SU-DHL-6 (cell line): ENCODE results near the gene ATCAY.

Experiments
- EZH2phosphoT487 ChIP-seq: fragments of 200-600 bp; sonication (generic), shearing (Covaris generic); conservative IDR thresholded peaks from 2 replicates; pipeline ENCODE4 v1.6.1; 2018; ENCODE audit warnings: mild to moderate bottlenecking, antibody characterized with exemption, low read length, moderate library complexity, mixed read lengths
- TF ChIP-seq, protein P1 (sequence below): fragments of 200-600 bp; sonication (generic); IDR thresholded peaks from one replicate; pipeline ENCODE4 v1.5.1; 2017; ENCODE audit warnings: antibody characterized with exemption, mild to moderate bottlenecking, low read length, moderate library complexity; ENCODE audit not compliant: insufficient read depth, poor library complexity, severe bottlenecking

GRCh38 chr19:3949294-3949693 lies 68.8 kb downstream of the ATCAY start:
- TF ChIP-seq, protein P1, sequence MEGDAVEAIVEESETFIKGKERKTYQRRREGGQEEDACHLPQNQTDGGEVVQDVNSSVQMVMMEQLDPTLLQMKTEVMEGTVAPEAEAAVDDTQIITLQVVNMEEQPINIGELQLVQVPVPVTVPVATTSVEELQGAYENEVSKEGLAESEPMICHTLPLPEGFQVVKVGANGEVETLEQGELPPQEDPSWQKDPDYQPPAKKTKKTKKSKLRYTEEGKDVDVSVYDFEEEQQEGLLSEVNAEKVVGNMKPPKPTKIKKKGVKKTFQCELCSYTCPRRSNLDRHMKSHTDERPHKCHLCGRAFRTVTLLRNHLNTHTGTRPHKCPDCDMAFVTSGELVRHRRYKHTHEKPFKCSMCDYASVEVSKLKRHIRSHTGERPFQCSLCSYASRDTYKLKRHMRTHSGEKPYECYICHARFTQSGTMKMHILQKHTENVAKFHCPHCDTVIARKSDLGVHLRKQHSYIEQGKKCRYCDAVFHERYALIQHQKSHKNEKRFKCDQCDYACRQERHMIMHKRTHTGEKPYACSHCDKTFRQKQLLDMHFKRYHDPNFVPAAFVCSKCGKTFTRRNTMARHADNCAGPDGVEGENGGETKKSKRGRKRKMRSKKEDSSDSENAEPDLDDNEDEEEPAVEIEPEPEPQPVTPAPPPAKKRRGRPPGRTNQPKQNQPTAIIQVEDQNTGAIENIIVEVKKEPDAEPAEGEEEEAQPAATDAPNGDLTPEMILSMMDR, result no peak
- no peak for TF ChIP-seq EZH2phosphoT487
